ENCODE measurements around the gene HEPN1.

The HEPN1 gene

GRCh38 chr11:124895471-124895971 is 23.5 kb upstream of the HEPN1 start:
- no peak for DNase-seq (ENCODE audit: low read depth)
- TF ChIP-seq CTCF (conservative IDR thresholded peaks at IDR 0.05; ENCODE audit: low read depth, low read length), result no peak
- no peak overlapping the region for H3K4me3 ChIP-seq (ENCODE audit: low read length)

DNA sequence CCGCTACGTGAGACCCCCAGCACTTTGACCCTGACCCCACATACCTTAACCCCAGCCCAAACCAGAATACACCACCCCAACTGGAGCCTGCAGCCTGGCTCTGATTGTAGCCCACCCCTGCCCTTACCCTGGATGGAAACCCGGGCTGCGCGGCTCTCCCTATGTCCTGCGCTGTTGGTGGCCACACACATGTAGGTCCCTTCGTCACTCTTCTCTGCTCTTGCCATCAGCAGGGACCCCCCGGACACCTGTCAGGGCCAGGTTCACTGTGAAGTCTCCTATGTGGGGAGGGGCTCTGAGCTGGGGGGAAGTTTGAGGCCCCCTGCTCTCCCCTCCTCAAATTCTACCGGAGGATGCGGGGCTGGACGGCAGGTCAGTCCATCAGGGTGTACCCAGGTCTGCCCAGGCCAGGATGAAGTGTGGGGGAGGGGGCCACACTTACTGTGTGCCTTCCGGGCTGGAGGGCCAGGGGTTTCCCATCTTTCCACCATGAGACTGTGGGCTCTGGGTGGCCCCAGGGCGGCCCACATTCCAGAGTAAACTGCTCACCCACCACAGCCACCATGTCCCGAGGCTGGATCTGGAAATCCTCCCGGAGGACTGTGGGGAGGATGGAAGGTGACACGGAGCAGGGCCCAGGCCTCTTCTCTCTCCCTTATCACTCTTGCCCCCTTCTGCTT is 22.8 kb upstream of the HEPN1 start:
- no peak for TF ChIP-seq CTCF (conservative IDR thresholded peaks at IDR 0.05; ENCODE audit: low read depth, low read length)
- DNase-seq (ENCODE audit: low read depth), result no peak
- H3K4me3 ChIP-seq (ENCODE audit: low read length), result no peak overlapping the region

GRCh38 chr11:124896821-124897391 is 22.1 kb upstream of the HEPN1 start:
- no peak for DNase-seq (ENCODE audit: low read depth)
- H3K4me3 ChIP-seq (ENCODE audit: low read length), result no peak overlapping the region
- no peak for TF ChIP-seq CTCF (conservative IDR thresholded peaks at IDR 0.05; ENCODE audit: low read depth, low read length)

DNA sequence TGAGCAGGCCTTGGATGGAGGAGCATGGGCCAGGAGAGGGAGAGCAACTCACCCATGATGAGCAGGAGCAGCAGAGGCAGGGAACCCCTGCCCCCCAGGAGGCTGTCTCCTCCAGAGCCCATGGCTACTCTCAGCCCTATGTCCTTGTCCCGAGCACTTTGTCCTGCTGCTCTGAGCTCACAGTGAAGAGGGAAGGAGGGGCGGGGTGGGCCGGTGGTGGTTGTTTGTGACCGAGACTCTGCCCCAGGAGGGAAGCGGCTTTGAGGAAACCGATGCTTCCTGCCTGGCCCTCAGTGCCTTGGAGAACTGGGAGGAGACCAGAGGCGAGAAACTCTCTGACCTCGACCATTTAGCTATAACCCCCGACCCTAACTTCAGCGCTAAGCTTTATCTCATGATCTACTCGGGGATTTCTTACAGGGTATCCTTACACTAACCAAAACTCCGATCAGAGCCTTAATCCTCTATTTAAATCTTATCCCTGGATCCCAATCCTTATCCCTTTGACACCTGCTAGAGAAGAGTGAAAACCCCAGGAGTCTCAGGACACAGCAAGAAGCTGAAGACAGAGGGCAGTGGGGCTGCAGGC is 21.3 kb upstream of the HEPN1 start, which contains the start of gene ROBO4:
ROBO4 (minus strand) TSS at position 192 of the 589 bp plus-strand sequence; CDS start at position 122, 70 bp downstream.
- H3K4me3 ChIP-seq (ENCODE audit: low read length), result no peak within 1 kb of the TSS
- TF ChIP-seq CTCF (conservative IDR thresholded peaks at IDR 0.05; ENCODE audit: low read depth, low read length), result no peak
- DNase-seq (ENCODE audit: low read depth), result no peak

- TF ChIP-seq CTCF (conservative IDR thresholded peaks at IDR 0.05; ENCODE audit: low read depth, low read length), result no peak
- no peak overlapping the region for H3K4me3 ChIP-seq (ENCODE audit: low read length)
- peak; percentile 54 for DNase-seq (ENCODE audit: low read depth)
These were observed 20.8 kb upstream of the HEPN1 start for GRCh38 chr11:124898263-124898680.

GRCh38 chr11:124898711-124899110 is 20.3 kb upstream of the HEPN1 start:
- no peak overlapping the region for H3K4me3 ChIP-seq (ENCODE audit: low read length)
- no peak for TF ChIP-seq CTCF (conservative IDR thresholded peaks at IDR 0.05; ENCODE audit: low read depth, low read length)
- DNase-seq (ENCODE audit: low read depth), result no peak
